GM18868 (cell line): Measurements from ENCODE around the gene TMED8.
A peak's percentile ranks its signal among the peaks of the same experiment; 100 is the strongest.

ENCODE experiments used
- ATAC-seq: cut with Tn5 transposase; IDR thresholded peaks from one replicate; pipeline ENCODE4 v1.9.1; 2021; ENCODE audit warnings: mild to moderate bottlenecking, moderate library complexity; ENCODE audit not compliant: unreplicated experiment

Gene TMED8

DNA sequence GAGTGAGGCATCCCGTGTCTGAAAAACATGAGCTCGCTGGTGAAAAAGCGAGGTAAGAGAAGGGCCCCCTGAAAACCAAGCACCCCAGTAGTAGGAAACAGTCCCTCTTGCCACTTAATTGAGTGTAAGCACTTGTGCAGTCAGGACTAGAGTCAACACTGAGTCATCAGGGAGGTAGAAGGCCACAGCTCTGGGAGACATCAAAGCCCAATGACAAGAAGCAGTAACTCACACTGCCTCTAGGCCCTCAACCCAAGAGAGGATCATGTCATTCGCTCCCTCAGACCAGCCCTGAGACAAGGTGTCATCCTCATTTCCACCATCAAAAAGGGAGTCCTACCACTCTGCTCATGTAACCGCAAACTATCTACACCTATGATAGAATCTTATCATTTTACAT is 74.0 kb downstream of the TMED8 start:
- peak; percentile 57 for ATAC-seq

DNA sequence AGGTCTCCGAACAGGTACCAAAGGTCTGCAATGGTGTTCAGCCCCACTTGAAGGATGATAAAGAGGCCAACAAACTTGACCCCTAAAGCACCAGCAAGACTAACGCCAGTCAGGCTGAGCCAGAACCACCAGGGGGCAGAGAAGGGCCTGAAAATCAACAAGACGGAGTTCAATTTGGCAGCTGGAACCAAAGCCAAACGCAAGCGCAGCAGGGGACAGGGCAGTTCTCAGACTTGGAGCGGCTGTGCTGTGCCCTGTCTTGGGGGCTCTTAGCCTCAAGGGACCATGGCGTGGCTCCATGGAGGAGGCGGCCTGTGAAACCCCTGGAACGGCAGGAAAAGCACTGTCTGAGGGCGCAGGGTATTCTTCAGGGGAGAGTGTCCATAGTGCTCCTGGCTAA is 75.8 kb downstream of the TMED8 start:
- no peak for ATAC-seq

DNA sequence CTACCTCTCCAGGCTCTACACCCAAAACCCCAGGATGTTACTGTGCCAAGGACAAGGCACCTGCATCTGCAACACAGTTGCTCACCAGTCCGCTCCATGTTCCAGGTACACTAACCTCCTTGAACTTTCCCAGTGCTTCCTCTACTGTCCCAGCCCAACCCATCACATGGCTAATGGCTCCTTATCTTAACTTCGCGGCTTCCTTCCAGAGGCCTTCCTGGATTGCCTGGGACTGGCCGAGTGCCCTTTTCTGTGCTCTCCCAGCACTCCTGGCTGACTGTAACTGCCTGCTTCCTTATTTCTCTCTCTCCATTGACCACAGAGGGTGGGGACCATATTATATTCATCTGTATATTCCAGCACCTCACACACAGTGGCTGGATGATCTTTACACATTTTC is 77.1 kb downstream of the TMED8 start:
- ATAC-seq = no peak

DNA sequence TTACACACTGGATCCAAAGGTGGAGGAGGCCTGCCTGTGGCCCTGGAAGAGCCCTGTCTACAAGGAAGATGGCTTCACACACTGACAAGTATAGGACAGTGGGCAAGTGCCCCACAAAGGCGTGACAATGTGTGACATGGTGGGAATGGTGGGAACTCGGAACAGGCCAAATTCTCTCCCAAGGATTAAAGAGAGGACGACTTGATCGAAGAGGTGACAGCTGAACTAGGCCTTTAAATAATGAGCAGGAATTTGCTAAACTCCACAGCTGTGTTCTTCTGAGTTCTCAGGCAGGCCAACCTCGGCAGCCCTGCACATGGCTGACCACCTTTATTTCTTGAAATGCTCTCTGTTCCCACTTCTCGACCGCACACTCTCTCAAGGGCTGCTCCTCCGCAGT is 80.0 kb downstream of the TMED8 start:
- no peak for ATAC-seq

DNA sequence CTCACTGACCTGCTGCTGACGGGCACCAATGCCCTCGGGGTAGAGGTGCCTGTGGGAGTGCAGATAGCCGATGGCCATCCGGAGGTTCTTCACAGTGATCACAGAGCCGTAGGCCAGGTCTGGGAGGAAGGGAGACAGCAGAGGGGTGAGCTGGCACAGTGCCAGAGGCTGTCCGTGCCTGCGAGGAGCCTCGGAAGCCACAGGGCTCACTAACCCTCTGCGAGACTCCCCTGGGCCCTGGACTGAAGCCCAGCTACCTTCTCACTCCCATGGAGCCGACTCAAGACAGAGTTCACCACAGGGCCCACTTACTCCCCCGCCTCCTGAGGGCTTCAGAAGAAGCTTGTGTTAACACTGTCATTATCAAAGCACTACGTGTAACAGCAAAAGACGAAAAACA is 80.7 kb downstream of the TMED8 start:
- ATAC-seq = no peak

DNA sequence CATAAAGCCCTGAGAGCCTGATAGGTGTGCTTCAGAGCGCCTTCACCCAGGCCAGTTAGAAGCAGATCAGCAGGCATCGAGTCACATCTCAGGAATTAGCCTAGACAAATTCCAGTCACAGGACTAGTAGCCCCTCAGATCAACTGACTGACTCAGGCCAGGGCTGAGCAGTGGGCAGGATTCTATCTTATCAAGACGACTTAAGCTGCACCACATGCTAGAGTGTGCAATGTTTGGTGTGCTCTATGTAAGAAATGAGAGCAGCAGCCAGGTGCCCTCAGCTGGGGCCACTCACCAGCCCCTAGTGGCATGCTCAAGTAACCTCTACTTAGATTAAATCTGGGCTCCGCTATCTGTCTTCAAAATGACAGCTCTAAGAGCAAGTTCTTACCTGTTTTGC is 86.2 kb downstream of the TMED8 start:
- ATAC-seq = no peak

DNA sequence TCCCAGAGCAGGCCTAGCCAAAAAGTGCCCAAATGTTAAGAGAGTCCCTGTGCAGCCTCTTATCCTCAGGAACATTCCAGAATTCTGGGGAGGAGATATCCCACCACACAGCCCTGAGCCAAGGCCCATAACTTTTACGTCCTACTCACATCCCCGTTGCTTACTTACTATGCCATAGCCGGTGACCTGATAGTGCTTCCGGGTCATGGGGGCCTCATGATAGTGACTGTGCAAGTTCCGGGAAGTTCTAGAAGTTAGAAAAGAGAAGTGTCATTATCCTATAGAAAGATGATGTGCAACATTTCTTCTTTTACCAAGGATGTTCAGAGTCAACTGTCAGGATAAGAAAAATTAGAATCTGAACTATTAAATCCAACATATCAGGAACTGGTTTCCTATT is 90.3 kb downstream of the TMED8 start:
- ATAC-seq = no peak
